ENCODE measurements around the gene EDDM3A.
"Not testable (repeated sequence)": the region's sequence is repeated elsewhere in the genome, so short reads cannot be mapped to it uniquely, and the experiment has no call there.

The EDDM3A gene

GRCh38 chr14:20733684-20734429 is 11.8 kb upstream of the EDDM3A start:
- no peak for DNase-seq (ENCODE audit: low read depth)

GRCh38 chr14:20734430-20734806 is 11.3 kb upstream of the EDDM3A start:
- DNase-seq (ENCODE audit: low read depth), result no peak

DNA sequence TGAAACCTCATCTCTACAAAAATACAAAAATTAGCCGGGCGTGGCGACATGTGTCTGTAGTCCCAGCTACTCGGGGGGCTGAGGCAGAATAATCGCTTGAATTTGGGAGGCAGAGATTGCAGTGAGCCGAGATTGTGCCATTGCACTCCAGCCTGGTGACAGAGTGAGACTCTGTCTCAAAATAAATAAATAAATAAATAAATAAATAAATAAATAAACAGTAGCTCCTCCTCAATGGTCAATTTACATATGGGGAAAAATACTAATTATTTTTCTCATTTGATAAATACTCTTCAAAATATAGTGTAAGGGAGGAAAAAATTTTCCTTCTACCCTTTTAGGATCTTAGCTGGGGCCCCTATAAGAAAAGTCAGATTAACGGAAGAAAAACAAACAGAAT is 7.4 kb upstream of the EDDM3A start:
- DNase-seq (ENCODE audit: low read depth), result not testable (repeated sequence)

DNA sequence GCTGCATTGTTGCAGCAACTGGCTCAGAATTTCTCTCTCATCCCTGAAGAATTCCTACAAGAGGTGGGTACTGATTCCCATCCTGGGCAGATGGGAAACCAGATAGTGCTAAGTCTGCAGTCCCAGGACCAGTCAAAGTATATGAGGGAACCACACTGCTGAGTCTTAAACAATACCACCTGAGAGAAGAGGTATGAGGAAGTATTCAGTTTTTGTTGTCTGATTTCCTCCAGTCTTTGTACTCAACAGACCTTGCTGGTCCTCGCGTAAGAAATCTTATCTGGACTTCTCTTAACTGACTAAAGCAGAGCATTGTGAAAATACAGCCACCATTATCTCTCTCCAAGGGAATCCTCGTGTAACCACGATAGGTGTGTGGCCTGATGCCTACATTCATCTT is 3.6 kb upstream of the EDDM3A start:
- DNase-seq (ENCODE audit: low read depth), result no peak

- DNase-seq (ENCODE audit: low read depth), result no peak
Measured at GRCh38 chr14:20743556-20743955, 2.1 kb upstream of the EDDM3A start.

GRCh38 chr14:20746566-20746965 is 879 bp downstream of the EDDM3A start:
- no peak for DNase-seq (ENCODE audit: low read depth)

- DNase-seq (ENCODE audit: low read depth), result no peak
Measured at GRCh38 chr14:20748439-20748838, 2.8 kb downstream of the EDDM3A start.

GRCh38 chr14:20750194-20750593 is 4.5 kb downstream of the EDDM3A start:
- DNase-seq (ENCODE audit: low read depth), result no peak

GRCh38 chr14:20751963-20752562 is 6.4 kb downstream of the EDDM3A start:
- DNase-seq (ENCODE audit: low read depth), result no peak

DNA sequence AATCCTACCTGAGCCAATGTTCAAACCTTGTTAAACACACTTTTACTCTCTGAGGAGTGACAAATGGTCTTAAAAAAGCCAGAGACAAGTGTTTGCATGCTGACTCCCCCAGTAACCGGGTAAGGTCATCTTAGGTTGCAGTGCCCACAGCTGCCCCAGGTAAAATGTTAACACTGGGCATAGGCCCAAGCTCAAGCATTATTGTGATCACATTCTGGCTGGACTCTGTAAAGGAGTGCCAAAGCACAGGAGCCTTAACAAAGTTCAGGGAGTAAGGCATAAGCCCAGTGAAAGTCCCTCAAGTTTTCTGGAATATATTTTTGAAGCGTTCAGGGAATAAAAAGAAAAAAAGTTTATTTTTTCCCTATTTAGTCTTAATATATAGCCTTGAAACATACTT is 8.6 kb downstream of the EDDM3A start:
- DNase-seq (ENCODE audit: low read depth), result no peak

GRCh38 chr14:20755037-20755436 is 9.3 kb downstream of the EDDM3A start:
- DNase-seq (ENCODE audit: low read depth), result no peak

GRCh38 chr14:20757965-20758364 is 12.3 kb downstream of the EDDM3A start:
- no peak for DNase-seq (ENCODE audit: low read depth)

DNA sequence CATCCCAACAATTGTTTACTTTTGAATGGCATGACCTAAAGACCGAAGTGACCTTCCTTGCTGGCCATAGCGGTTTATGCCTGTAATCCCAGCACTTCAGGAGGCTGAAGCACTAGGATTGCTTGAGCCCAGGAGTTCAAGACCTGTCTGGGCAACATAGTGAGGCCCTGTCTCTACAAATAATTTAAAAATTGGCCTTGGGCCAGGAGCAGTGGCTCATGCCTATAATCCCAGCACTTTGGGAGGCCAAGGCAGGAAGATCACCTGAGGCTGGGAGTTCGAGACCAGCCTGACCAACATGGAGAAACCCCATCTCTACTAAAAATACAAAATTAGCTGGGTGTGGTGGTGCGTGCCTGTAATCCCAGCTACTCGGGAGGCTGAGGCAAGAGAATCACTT is 13.8 kb downstream of the EDDM3A start:
- not testable (repeated sequence) for DNase-seq (ENCODE audit: low read depth)

GRCh38 chr14:20760950-20761349 is 15.3 kb downstream of the EDDM3A start:
- DNase-seq (ENCODE audit: low read depth), result no peak

- no peak for DNase-seq (ENCODE audit: low read depth)
Measured at GRCh38 chr14:20768593-20768892, 22.9 kb downstream of the EDDM3A start.

DNA sequence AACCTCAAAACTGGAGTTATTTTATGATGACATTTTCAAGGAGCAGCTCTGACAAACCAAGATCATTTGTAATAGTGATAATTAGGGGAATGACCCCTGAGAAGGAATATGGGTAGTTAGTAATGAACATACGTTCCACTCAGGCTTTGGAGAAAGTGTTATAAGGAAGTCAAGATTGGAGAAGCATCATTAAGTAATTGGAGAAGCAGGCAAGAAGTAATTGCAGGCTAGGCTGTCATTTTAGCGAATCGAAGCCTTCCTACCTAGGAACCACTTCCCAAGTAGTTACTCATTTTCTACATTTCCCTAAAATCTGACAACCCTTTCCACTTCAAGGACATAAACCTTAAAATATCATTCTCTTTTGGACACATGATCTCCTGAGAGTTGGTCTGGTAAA is 23.7 kb downstream of the EDDM3A start:
- DNase-seq (ENCODE audit: low read depth), result no peak

GRCh38 chr14:20772650-20773049 is 27.0 kb downstream of the EDDM3A start:
- DNase-seq (ENCODE audit: low read depth), result no peak

DNA sequence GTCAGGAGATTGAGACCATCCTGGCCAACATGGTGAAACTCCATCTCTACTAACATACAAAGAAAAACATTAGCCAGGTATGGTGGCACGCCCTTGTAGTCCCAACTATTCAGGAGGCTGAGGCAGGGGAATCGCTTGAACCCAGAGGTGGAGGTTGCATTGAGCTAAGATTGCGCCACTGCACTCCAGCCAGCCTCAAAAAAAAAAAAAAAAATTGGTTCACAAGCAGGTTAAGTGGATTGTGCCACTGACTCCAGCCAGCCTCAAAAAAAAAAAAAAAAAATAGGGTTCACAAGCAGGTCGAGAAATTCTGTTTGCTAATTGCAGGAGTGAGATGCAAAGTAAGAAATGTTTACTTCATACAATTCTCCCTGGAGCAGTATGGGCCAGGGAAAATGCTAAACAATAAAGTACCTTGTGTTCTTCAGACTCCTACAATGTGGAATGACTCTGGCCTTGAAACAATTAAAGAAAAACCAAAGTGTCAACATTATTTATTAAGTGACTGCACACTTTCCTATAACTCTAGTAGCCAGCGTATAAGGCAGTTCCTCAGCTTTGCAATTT is 28.7 kb downstream of the EDDM3A start:
- DNase-seq (ENCODE audit: low read depth), result no peak

DNA sequence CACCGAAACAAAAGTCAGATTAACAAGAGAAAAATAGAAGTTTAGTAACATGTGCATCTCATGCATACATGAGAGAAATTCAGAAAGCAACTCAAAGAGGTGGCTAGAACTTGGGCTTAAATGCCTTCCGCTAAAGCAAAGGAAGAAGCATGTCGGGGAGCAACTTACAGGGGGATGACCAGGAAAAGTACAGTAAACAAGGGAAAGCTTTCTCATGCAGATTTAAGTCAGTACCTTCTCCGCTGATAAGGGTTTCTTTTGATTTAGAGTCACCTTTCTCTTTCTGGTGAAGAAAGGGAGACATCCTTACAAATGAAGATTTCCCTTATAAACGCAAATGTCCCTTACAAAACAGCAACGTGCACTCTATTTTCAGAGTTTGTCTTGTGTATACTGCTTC is 29.4 kb downstream of the EDDM3A start:
- no peak for DNase-seq (ENCODE audit: low read depth)

GRCh38 chr14:20775901-20776300 is 30.2 kb downstream of the EDDM3A start:
- no peak for DNase-seq (ENCODE audit: low read depth)

- DNase-seq (ENCODE audit: low read depth), result no peak
Measured at GRCh38 chr14:20781803-20782202, 36.1 kb downstream of the EDDM3A start.

DNA sequence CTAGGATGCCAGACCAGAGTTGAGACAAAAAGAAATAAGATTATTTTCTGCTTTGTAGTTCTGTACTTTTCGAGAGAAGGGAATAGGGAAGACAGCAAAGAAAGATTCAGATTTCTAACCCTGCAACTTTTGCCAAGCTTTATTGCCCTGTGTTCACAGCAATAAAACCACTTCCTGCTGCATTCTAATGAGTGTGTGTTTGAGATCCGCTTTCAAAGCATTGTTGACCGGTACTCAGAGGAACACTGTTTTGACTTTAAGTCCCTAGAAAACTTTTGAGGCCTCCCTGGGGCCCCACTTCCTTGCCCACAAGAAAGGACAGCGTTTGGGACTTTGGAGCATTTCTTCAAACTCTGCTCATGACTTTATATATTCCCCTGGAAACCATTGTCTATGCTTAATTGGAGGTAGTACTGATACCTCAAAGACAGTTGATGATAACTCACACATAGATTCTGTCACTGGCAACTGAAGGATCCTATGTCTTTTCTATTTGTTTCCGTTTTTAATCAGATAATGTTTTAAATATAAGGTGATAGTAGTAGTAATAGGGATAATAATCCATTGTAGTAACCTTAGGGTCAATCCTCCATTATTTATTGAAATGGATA is 36.7 kb downstream of the EDDM3A start:
- no peak for DNase-seq (ENCODE audit: low read depth)

GRCh38 chr14:20787025-20787424 is 41.3 kb downstream of the EDDM3A start:
- DNase-seq (ENCODE audit: low read depth), result no peak

Measured in activated T-helper 9 cell treated with anti-CD3 and anti-CD28 coated beads, Interleukin-2, amount 50 U/mL, for 16 hours (primary cell).